HG02970 (cell line): ENCODE results near the gene NLRP1.

Experiments used
- ATAC-seq: cut with Tn5 transposase; IDR thresholded peaks from one replicate; pipeline ENCODE4 v1.9.1; 2021; ENCODE audit warnings: mild to moderate bottlenecking, moderate library complexity, moderate number of reproducible peaks; ENCODE audit not compliant: unreplicated experiment, low FRiP score

NLRP1 gene

GRCh38 chr17:5558815-5559785 lies 25.2 kb downstream of the NLRP1 start:
- no peak for ATAC-seq

GRCh38 chr17:5557990-5558389 lies 26.3 kb downstream of the NLRP1 start:
- no peak for ATAC-seq

GRCh38 chr17:5557485-5557884 lies 26.8 kb downstream of the NLRP1 start:
- no peak for ATAC-seq

GRCh38 chr17:5555254-5555653 lies 29.1 kb downstream of the NLRP1 start:
- ATAC-seq = no peak

- no peak for ATAC-seq
These were observed 30.8 kb downstream of the NLRP1 start for GRCh38 chr17:5553479-5553878.

GRCh38 chr17:5552841-5553240 lies 31.5 kb downstream of the NLRP1 start:
- no peak for ATAC-seq

GRCh38 chr17:5545051-5545987 lies 39.0 kb downstream of the NLRP1 start:
- ATAC-seq = no peak

- no peak for ATAC-seq
These were observed 40.2 kb downstream of the NLRP1 start for GRCh38 chr17:5544115-5544514.

GRCh38 chr17:5541610-5542202 lies 42.6 kb downstream of the NLRP1 start:
- ATAC-seq = no peak

- ATAC-seq = no peak
These were observed 44.0 kb downstream of the NLRP1 start for GRCh38 chr17:5540321-5540720.

- ATAC-seq = no peak
These were observed 45.0 kb downstream of the NLRP1 start for GRCh38 chr17:5539286-5539685.

GRCh38 chr17:5536866-5537650 lies 47.3 kb downstream of the NLRP1 start:
- ATAC-seq = no peak

GRCh38 chr17:5535436-5535835 lies 48.9 kb downstream of the NLRP1 start:
- ATAC-seq = no peak

- ATAC-seq = no peak
These were observed 50.6 kb downstream of the NLRP1 start for GRCh38 chr17:5533486-5534315.

- no peak for ATAC-seq
These were observed 51.7 kb downstream of the NLRP1 start for GRCh38 chr17:5532581-5532980.

- no peak for ATAC-seq
These were observed 53.3 kb downstream of the NLRP1 start for GRCh38 chr17:5531085-5531418.

- no peak for ATAC-seq
These were observed 53.8 kb downstream of the NLRP1 start for GRCh38 chr17:5530265-5531084.

GRCh38 chr17:5527601-5528250 lies 56.6 kb downstream of the NLRP1 start:
- no peak for ATAC-seq
